A673 (cell line): ENCODE measurements around the gene SLC2A14.

Experiments
- CTCF ChIP-seq: fragments of 300-800, 200-600 bp; sonication (generic); conservative IDR thresholded peaks from 2 replicates; pipeline ENCODE4 v1.5.1; 2017; ENCODE audit warnings: low read depth, mild to moderate bottlenecking, antibody characterized with exemption, low read length, moderate library complexity, mixed read lengths
- EZH2 ChIP-seq: fragments of 200-600 bp; sonication (generic); IDR thresholded peaks from 2 replicates; pipeline ENCODE4 v1.6.1; 2017; ENCODE audit warnings: borderline replicate concordance, low read depth, mild to moderate bottlenecking, mixed read lengths, antibody characterized with exemption, low read length; ENCODE audit not compliant: poor library complexity, severe bottlenecking

GRCh38 chr12:7835116-7835515, 37.6 kb downstream of the SLC2A14 start:
- TF ChIP-seq CTCF, result no peak
- no peak for TF ChIP-seq EZH2
